GOT3 (cell line): ENCODE data around the gene TCF3.
"Not testable (repeated sequence)": the region's sequence is repeated elsewhere in the genome, so short reads cannot be mapped to it uniquely, and the experiment has no call there.

Source experiments
- DNase-seq: peaks from one replicate; lab custom pipeline; 2025; ENCODE audit warnings: mixed read lengths; lab: John Stamatoyannopoulos, UW

TCF3 gene

DNA sequence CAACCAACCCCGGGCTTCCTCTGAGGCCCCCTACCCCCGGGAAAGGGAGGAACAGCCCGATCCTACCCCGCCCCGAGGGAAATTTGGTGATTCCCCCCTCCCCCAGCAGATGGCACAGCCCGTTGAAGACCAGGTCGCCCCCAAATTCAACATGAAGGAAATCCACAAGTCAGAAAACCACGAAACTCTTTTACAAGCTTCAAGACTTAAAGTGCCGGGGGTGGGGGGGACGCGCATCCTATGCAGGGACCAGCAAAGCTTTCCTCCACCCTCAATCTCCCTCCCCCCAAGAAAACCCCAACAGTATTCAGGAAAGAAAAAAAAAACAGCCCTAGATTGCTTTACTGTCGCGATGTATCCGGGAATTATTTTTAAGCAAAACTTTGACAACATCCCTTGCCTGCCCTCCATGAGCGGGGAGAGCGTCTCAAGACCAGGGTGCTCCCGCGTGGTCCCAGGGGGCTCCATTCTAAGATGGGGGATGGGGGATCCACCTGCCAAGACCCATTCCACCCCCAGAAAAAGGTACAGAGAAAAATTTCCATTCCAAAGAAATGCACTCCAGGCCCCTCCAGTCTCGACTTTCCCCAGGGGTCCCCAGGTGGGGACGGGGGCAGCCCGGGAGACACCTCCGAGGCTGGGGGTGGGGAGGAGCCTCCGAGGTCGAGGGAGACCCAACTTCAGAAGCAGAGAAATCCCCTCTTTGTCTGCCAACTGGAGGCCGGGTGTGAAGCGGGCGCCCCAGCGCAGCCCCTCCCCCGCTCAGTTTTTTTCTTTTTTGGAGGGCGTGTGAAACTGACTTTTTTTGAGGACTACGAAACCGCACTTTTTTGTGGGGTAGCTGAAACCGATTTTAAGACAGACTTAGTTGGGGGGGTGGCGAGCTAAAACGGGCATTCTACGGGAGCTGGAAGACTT lies 1.5 kb downstream of the TCF3 start:
- DNase-seq = no peak

DNA sequence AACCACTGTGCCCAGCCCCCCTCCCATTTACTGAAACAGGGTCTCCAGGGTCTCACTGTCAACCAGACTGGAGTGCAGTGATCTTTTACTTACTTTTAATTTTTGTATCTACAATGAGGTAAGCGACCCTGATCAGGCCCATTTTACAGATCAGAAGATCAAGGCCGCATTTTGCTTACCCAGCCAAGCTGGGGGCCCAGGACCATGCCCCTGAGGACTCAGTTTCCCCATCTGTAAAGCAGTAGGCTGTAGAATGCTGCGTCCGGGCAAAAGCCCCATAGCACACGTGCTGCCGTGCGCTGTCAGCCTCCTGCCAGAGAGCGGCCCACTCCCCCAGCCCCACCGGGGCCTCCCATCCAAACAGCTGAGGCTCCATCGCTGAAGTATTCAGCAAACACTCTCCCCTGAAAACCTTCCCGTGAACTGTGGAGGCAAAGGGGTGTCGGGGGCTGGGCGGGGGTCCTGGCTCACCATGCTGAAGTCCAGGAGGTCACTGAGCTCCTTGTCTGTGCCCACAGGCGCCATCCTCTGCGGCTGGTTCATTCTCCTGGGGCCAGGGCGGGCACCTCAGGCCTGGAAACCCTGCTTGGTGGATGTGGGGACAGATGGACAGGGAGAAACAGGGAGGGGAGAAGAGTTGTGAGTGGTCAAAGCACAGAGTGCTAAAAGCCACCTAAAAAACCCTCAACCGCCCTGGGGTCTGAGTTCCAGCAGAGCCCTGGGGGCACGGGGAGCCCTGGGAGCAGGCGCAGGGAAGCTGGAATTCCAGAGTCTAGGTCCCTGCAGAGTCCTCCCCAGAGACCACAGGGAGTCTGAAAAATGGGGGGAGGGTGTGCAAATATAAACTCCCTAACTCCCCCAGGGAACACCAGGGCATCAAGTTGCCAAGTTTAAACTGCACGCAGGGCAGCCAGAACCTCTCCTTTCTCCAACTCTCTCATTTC lies 2.4 kb downstream of the TCF3 start:
- DNase-seq = no peak

DNA sequence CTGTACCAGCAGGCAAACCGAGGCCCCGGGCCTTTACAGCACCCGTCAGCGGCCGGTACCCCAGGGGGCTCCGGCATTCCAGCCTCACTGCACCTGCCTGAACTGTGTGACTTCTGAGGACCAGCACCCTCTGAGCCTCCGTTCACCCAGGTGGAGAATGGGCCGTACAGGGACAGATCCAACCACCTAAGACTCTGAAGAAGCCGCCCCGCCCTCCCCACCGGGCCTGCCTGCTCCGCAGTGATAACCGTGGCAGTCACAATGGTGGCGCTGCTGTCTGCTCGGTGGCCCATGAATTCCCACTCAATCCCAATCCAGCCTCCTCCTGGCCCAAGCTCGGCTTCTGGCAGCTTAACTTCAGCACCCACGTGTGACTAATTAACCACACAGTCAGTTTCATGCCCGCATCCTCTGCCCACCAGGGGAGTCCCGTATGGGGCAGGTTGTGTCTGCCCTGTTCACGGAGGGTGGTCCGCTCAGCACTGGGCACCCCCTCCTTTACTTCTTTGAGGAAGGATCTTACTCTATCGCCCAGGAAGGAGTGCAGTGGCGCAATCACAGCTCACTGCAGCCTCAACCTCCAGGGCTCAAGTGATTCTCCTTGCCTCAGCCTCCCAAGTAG lies 3.4 kb downstream of the TCF3 start:
- no peak for DNase-seq

DNA sequence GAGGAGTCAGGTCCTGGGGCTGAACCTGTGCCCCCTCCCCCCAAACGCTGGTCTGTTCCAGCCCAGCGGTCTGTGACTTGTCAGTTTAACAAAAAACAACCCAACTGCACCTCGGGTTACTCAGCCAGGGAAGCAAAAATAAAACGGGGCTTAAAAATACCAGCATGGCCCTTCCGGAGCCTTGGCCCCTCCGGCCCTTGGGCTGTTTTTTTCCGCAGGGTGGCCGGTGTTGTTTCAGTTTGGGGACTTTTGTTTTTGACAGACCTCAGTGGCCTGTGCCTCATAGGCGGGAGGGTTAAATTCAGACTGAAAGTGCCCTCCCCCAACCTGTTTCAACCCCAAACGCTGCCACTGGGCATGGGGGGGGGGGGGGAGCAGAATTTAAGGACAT lies 4.0 kb downstream of the TCF3 start:
- no peak for DNase-seq

DNA sequence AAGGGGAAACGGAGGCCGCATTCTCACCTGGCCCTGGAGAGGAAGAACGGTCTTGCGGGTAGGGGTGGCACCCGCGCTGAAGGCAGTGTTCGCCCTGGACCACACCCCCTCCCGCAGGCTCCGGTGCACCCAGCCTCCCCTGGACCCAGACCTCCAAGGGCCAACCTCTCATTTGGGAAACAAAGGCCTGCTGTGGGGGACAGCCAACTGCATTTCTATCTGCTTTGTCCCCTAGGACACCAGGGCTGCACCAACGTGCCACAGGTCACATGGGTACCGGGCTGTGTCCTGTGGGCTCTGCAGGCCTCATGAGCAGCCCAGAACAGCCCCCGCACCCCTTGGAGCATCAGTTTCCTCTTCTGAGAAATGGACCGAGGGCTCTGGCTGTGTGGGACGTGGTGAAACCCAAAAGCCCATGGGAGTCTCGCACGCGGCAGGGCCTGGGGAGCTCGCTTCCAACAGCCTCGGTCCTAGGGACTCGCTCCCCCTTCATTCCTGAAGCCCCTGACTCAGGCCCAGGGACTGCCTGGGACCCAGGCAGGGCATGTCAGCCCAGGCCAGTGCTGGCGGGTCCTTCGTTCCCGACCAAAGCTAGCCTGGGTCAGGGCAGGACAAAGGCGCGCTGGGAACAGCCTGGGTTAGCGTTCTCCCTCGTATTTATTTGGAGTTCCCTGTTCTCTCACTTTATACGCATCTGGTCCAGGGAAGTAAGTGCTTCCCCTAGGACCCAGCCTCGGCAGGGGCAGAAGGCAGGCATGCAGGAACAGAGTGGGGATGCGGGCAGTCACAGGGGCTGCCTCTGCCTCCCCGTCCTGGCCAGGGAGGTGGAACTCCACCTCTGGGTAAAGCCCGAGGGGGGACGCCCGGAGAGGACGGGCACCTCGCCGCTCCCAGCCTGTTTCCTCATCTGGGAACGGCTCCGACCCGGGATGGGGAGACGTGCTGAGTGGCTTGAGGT lies 4.6 kb downstream of the TCF3 start:
- DNase-seq = no peak

DNA sequence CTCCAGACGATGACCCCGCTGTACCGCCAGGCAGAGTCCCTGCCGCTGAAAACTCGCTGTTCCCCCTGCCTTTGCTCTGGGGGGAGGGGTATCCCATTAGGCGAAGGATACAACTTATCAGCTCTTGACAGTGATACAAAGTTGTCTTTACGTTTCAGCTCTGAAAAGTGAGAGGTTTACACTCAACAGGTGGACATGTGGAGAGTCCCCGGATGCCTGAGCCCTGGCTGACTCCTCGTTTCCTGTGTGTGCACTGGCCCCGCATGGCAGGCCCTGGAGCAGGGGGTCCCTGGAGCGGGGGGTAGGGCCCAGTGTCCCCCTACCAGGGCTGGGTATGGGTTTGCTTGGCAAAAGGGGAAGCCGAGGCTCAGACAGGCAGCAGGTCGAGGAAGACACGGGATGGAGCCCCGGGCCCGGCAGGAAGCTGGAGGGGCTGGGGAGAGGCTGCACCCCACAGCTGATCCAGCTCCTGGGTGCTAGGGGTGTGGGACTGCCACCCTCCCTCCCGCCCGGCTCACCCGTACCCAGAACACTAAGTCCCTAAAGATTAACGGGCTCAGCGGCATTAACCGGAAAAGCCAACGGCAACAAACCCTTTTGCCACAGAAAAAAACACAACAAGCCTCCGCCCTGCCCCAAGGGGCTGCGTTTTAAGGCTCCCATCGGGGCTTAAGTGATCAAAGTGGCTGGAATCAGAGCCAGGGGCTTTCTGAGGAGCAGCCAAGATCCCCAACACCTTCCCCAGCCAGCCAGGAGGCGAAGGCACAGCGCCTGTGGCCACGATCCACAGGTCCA lies 5.6 kb downstream of the TCF3 start:
- DNase-seq = no peak

DNA sequence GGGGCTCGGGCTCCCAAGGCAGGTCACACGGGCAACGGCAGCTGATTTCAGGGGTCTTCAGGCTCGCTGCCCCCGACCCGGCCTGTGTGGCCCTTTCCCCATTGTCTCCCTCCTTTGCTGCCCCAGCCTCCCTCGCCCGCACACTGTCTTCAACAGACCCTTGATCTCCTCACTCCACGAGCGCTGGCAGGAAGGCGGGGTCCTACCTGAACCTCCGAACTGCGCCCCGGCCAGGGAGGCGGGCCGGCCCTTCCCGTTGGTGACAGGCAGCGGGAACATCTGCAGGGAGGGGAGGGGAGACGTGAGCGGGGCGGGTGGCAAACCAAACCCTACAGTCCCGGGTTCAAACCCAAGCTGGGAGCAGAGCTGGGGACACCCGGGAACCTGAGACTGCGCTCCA lies 6.3 kb downstream of the TCF3 start:
- no peak for DNase-seq

DNA sequence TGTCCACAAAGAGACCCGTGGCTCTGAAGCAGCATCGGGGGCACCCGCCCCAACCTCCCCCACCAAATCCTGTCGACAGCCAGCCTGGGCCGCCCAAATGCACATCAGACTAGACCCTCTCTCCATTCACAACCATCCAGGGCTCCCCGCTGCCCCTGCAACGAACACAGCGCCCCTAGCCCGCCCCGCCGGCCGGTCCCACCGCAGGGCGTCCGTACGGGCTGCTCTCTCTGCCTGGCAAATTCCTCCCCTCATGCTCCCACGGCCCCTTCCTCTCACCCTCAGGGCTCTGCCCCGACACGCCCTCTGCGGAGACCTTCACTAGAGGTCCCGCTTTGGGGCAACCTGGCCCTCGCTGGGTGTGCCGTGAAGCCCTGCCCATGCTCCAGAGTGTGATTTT lies 7.1 kb downstream of the TCF3 start:
- no peak for DNase-seq

DNA sequence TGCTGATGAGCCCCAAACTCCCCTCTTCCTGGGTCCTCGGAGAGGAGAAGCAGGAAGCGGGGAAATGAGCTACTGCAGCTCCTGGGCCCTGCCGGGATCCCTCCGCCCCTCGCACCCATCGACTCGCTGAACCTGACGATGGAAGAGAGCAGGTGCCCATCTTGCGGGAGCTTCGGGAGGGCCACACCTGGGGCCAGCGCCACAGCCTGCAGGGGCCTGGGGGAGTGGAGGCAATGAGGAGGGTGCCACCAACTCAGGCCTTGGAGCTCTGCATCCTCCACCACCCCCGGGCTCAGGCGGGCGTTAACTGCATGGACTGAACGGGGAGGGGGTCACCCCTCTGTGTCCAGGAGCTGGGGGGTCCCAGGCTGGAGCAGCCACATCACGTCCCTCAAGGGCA lies 8.3 kb downstream of the TCF3 start:
- no peak for DNase-seq

DNA sequence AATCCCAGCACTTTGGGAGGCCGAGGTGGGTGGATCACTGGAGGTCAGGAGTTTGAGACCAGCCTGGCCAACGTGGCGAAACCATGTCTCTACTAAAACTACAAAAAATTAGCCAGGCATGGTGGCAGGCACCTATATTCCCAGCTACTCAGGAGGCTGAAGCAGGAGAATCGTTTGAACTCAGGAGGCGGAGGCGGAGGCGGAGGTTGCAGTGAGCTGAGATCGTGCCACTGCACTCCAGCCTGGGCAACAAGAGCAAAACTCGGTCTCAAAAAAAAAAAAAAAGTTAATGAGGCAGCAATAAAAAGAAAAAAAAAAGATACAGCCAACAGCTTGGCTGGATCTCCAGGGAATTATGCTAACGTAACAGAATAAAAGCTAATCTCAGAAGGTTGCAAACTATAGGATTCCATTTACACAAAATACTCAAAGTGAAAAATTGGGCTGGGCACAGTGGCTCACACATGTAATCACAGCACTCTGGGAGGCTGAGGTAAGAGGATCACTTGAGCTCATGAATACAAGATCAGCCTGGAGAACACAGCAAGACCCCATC lies 11.4 kb downstream of the TCF3 start:
- DNase-seq = not testable (repeated sequence)

DNA sequence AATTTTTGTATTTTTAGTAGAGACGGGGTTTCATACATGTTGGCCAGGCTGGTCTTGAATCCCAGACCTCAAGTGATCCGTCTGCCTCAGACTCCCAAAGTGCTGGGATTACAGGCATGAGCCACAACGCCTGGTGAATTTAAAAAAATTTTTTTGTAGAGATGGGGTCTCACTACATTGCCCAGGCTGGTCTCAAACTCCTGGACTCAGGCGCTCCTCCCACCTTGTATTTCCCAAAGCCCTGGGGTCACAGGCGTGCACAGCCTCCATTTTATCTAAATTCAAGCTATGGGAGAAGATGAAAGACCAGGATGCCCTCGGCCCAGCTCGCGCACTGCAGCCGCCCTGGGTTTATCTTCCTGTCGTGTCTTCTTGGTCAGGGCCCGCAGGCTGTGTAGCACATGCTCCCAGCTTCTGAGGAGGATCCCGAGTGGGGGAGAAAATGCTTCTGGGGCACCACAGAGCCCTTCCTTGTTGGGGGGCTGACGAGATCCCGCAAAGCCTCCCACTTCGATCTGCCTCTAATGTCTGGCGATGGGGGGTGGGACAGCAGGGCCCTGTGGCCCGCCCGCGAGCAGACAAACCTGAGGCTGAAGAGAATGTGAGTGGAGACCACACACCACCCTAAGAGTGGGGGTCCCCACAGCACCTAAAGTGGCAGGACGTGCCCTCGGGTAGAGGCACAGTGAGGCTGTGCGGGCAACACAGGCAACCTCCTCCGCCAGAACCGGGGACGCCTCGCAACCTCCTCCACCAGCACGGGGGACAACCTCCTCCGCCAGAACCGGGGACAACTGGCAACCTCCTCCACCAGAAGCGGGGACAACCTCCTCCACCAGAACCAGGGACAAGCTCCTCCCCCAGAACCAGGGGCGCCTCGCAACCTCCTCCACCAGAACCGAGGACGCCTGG lies 15.8 kb downstream of the TCF3 start:
- DNase-seq = no peak

DNA sequence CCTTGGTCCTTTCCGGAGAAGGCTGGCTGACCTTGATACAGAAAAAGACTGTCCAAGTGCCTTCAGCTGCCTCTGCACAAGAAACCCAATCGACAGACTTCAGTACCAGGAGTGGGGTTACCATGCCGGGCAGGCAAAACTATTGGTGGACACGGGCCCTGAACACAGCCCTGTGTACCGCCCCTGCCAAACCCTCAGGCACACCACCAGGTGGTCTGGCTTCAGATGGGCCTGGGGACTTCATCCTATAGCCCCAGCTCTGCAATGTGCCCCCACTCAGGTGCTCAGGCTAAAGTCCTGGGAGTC lies 17.5 kb downstream of the TCF3 start:
- no peak for DNase-seq

DNA sequence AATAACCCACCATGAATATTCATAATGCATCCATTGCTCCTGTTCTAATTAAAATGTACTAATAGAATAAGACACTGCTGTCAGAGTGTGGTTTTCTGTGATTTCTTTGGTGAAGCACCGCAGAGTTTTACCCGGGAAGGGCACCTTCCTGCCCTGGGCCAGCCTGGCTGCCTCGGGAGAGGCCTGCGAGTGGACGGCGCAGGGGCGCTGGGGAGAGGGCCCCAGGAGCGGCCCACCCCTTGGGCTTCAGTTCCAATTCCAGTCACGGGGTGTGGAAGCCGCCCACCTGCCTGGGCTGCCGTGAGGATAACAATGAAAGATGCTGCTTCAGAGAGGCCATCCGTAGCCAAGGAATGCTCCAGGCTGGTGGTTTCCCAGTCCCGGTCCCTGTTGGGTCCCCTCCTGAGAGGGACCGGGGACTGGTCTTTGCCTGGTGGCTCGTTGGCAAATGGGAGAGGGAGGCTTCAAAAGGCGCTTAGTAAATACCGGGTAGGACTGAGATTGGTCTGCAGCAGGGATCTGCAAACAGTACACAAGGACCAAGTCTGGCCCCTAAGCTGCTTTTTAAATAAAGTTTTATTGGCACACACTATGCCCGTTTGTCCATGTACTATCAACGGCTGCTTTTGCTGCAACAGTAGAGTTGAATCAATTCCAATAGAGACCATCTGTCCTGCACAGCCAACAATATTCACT lies 18.0 kb downstream of the TCF3 start:
- no peak for DNase-seq

DNA sequence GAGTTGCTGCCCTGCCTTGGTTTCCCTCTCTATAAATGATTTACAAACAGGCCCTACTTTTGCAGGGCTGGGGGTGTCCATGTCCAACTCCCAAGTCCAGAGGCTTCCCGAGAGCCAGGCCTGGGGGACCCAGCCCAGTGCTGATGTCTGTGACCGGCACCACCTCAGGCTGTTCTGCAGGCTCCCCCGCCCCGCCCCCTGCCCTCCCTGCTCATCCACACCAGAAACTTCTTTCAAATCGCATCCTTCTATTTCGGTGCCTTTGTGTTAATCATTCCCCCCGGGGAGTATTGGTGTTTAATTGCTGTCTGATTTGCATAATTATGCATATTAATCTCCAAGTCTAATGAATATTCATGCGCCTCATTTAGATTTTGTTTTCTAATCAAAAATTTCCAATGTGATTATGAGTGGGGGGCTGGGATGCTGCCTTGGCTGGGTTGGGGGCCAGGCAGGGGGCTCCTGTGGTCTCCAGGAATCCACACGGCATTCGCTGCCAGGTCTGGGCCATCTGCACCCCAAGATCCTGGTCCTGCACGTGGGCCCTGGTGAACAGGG lies 19.1 kb downstream of the TCF3 start:
- DNase-seq = no peak

DNA sequence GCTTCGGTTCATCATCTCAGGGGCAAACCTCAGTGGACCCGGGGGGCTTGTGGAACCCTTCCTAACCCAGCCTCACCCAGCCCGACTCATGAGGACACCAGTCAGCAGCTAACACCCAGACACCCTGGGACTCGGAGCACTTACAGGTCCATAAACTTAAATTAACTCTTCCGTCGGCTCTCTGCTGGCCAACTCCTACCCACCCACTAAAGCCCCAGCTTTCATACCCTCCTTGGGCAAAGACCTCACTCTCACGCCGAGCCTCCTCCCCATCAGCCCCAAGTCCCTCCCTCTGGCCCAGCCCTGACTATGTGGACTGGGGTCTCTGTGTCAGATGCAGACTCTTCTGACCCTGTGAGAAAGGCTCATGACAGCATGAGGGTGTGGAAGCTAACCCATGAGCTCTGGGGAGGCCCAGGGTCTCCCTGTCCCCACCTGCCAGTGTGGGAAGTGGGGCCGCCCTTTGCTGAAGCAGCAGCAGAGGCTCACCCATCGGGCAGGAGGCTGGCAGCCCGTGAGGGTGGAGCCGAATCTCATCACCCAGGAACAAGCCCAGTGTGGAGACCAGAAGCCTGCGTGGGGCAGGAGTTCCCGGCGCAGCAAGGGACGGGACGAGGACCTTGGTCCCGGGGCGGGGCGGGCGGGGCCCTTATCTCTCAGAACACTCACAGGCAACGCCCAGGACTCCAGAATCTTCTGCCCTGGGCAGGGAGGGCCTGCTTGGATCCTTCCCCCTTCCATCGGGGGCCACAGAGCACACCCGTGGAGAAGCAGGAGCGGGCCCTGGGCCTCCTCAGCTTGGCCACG lies 19.8 kb downstream of the TCF3 start:
- DNase-seq = no peak

DNA sequence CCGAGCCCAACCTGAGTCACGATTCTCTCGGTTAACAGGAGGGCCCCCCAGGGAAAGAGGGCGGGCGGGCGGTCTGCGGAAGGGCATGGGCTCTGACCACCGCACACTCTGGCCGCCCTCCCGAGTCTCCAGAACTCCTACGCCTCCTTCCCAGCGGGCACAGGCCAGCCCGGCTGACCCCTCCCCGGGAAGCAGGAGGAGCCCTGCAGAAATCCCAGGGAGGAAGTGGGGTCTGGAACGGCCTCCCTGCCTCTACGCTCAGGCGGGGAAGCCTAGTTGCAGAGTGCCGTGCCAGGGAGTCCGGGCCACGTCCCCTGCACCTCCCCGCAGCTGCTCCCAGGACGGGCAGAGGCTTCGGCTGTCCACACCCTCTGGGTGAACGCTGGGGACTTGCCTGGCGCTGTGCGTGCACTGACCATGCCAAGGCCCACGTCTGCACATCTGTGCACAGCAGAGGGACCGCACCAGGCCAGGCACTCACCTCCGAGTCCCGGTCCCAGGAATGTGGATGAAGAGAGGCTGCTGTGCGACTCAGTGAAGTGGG lies 20.8 kb downstream of the TCF3 start:
- DNase-seq = no peak

DNA sequence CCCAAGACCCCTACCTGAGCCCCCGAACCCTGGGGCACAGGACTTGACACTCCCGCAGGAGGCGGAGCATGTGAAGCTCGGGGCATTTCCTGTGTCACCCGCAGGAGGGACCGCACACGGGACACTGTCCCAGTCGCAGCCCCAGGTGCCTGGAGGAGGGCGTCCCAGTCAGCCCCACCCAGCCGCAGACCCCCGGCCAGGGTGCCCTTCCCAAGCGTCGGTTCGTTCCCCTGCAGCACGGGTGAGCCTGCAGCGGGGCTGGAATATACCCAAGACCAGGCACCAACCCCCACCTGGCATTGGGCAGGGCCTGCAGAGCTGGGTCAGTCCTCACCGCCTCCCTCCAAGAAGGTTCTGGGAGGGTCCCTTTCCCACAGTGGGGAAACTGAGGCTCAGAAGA lies 21.6 kb downstream of the TCF3 start:
- no peak for DNase-seq
